ENCODE data around the gene SLC24A4.

The SLC24A4 gene

DNA sequence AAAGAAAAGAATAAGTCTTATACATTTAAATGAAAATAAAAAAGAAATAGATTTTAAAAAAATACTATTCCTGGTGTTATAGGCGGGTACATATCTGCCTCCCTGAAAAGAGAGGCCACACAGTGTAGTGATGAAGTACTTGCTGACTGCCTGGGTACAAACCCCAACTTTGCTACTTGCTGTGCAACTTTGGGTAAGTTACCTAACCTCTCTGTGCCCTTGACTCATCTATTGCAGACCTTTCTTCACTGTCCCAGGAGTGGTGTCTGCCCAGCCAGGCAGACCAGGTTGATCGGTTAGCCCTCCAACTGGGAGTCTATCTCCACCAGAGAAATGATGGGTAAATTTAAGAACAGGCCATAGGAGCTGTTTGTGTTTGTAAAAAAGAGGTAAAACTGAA, 82.0 kb downstream of the SLC24A4 start:
- DNase-seq, result no peak

DNA sequence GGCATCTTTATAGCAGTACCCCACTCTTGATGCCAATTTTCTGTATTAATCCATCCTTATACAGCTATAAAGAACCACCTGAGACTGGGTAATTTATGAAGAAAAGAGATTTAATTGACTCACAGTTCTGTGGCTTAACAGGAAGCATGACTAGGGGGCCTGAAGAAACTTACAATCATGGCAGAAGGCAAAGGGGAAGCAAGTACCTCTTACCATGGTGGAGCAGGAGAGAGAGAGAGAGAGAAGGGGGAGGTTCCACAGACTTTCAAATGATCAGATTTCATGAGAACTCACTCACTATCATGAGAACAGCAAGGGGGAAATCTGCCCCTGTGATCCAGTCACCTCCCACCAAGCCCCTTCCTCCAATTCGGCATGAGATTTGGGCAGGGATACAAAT, 84.4 kb downstream of the SLC24A4 start:
- DNase-seq, result no peak

DNA sequence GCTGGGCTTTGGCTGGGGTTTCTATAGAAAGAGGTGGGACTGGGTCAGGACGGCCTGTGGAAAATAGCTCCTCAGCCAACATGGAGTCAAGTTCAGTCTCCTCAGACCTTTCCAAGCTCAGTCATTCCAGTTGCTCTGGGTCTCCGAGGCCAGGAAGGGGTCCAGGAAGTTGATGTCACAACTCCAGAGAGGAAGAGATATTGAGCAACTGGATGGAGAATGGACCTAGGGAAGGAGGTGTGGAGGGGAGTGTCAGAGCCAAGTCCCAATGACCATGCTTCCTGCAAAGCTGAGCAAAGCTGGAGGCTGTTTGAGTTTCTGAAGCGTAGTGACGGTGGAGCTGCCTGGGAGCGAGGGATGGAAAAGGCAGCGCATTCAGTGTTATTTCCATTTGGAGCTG, 86.1 kb downstream of the SLC24A4 start:
- DNase-seq, result no peak

DNA sequence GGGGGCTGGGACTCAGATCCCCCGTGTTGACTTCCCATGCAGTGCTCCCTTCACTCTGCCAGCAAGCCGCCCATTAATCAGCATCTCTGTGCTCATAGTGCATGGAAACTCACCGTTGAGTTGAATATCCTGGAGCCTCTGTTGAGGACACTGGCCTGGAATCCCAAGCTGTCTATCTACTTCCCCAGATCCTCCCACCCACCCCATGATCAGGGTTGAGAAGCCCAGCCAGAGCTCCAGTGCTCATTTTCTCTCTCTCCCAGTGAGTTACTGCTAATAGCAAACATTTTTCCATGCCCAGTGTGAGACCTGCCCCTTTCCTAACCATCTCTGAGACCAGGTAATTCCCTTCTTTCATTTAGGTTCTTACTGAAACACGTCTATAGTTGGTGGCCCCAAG, 88.2 kb downstream of the SLC24A4 start:
- no peak for DNase-seq

DNA sequence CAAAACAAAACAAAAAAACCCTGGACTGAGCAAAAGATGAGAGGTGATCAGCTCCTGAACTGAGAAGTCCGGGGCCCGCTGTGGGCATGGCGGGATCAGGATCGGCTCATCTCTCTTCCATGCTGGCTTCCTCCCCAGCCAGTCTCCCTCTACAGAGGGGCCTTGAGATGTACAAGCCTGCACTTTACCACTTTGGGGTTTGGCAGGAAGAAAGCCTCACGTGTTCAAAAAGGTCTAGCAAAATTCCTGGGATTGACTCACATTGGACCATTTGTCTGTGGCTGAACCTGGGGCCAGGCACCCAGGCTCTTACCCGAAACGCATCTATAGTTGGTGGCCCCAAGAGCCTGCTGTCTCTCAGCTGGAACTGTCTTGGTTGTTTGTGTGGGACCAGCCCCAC, 89.0 kb downstream of the SLC24A4 start:
- no peak for DNase-seq

DNA sequence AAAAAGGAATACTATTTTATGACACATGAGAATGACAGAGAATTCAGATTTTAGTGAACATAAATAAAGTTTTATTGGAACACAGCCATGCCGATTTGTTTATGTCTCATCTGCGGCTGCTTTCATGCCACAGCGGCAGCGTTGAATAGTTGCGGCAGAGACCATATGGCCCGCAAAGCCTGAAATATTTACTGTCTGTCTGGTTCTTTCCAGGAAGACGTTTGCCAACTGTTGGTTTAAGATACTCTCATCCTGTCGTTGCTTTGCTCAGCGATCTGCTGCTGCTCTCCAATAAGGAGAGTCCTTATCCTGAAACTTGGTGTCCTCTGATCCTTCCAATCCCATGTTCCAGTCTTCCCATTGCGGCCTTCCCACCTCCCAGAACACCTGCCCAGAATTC, 89.9 kb downstream of the SLC24A4 start:
- no peak for DNase-seq

DNA sequence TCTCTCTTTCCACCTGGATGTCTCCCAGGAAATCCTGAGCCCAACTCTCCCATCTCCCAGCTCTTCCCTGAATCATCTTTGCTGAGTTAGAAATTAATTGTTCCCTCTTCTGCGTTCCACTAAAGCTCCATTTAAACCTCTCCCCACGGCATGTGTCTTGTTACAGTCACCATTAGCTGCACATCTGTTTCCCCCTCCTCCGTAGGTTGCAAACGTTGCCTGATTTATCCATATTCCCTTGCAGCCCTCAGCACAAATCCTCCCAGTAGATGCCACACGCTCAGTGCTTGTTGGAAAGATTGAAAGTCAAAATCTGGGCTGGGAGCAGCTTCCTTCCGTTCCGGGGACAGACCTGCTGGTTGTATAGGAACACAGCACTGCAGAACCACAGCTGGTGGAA, 90.4 kb downstream of the SLC24A4 start:
- no peak for DNase-seq

DNA sequence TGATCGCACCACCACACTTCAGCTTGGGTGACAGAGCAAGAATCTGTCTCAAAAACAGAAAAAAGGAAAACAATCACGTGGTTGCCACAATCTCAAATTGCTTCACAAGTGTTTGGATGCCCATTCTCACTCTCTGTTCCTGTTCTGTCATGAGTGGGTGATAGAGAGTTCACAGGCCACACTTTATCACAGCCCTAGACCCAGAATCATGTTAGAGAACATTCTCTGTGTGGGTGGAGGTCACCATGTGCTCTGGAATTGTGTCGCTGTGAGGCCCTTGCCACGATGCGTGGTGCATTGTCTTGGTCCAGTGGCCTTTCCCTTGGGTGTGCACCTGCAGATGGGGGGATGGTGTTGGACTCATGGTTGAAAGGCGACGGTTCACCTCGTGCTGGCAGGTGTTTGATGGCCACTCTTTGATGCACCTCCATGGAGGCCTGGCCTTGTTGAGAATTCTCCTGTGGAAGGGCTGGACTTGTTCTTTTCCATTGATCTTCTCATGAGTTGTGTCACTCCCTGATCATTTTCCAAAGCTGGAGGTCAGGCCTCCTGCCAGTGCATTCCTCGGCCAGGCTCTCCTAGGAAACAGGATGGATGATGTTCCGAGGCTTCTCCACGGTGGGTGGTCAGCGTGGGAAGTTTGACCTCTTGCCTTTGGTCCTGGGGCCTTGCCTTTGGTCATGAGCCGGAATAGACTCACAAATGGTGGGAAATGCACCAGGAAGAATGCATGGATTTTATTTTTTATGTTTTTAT, 91.9 kb downstream of the SLC24A4 start:
- no peak for DNase-seq

DNA sequence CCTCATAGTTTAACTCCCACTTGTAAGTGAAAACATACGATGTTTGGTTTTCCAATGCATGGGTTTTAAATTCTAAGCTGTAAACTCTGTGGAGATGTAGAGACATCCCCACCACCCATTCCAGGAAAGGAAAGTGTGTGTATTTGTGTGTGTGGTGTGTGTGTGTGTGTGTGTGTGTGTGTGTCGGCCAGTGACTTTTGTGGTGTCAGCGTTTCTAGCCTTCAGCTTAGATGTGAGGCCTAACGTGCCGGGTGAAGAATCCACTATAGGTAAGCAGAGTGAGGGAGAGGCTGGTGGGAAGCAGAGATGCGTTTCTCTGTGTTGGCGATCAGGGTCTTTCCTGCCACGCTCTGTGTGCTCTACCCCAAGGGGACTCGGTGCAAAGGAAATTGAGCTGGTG, 93.0 kb downstream of the SLC24A4 start:
- DNase-seq, result no peak

DNA sequence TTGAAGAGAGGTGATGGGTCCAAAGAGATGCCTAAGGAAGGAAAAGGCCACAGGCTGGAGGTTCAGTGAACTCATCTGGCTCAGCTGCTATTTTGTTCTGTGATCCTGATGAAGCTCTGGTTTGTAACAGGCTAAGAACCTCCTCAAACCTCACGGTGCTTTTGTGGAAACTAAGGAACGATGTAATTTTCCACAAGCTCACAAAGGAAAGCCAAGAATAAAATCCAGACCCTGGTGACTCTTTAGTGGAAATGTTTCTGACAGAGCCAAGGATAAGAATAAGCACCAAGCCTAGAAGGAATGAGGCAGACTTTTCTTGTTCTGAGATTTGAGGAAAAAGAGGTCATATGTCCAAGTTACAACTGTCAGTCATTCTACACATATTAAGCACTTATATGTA, 93.6 kb downstream of the SLC24A4 start:
- DNase-seq, result no peak

DNA sequence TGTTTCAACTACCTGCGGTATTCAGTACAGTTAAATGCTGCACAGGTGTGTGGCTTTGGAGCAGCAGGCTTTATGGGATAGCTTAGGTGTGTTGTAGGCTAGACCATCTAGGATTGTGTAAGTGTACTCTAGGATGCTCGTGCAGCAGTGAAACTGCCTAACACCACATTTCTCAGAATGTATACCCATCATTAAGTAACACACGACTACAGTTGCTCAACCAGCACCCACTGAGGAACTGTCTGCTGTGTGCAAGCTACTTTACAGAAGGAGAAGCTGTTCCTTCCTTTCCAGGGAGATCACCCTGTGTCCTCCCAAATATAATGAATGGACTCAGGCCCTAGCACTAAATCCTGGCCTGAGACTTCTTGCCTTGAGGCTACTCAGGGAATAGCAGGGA, 94.8 kb downstream of the SLC24A4 start:
- no peak for DNase-seq

DNA sequence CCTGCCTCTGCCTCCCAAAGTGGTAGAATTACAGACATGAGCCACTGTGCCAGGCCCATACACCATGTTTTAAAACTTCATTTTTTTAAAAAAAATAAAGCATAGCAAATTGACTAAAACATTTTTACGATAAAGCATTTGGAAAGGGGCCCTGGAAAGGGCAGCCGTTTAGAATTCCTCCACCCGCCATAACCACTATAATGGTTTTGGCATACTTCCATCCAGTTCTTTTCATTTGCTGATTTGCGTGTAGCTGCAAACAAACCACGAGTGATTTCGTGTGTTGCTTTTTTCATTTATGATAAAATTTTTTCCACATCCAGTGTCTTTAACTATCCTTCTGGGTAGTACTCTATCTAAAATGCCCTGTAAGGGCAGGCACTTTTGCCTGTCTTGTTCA, 98.8 kb downstream of the SLC24A4 start:
- DNase-seq, result no peak

DNA sequence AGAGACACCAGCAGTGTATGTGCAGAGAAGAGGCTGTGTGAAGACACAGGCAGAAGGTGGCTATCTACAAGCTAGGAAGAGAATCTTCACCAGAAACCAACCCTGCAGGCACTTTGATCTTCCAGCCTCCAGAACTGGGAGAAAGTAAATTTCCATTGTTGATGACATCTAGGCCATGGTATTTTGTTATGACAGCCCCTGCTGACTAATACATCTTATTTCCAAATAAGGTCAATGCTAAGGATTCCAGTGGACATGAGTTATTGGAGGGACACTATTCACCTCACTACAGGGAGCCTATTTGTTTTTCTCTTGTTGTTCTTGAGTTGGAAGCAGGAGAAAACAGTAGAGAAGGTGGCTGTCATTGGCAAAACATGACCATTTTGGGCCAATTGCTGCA, 102.1 kb downstream of the SLC24A4 start:
- no peak for DNase-seq

DNA sequence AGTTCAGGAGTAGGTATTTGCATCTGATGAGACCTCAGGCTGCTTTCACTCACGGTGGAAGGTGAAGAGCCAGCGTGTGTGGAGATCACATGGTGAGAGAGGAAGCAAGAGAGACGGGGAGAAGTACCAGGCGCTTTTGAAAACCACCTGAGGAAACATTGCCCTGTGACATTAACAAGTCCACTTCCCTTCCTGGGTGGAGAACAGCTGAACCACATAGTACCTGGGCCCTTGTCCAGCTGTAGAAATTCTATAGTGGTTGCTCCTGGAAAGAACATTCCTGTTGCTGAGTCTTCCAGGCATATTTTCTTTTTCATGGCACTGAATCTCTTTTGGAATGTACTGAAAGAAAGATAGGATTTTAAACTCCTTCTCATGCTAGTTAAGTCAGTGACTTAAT, 103.3 kb downstream of the SLC24A4 start:
- no peak for DNase-seq

DNA sequence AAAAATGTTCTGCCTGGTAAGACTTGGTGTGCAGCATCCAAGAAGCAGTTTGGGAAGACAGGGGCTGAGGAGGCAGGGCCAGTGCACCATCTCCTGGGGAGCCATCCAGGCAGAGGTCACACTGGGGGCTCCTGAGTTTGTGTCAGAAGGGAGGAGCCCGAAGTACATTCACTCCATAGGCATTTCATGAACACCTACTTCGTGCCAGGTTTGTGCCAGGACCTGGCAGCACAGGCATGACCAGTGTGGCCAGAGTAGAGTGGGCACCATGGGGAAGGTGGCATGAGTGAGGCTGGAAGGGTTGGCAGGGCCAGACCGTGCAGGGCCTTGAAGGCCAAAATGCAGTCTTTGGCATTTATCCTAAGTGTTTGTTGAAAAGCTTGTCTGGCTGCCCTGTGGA, 104.1 kb downstream of the SLC24A4 start:
- DNase-seq, result no peak

DNA sequence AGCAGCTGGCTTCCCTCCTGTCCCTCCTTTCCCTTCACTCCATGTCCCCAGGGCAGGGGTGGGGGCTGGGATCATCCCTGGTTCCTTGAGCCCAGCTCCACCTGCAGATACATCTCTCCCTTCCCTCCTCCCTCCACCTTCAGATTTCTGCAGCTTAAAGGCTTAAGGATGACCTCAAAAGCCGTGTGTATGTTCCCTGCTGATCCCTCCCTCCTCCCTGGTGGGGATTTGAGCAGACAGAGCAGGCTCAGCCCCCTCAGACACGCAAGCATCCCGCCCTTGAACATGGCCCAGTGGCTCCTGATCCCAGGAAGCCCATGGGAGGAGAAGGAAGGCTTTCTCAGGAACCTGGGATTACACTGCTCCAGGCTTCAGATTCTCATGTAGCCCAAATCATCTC, 107.7 kb downstream of the SLC24A4 start:
- DNase-seq, result no peak

DNA sequence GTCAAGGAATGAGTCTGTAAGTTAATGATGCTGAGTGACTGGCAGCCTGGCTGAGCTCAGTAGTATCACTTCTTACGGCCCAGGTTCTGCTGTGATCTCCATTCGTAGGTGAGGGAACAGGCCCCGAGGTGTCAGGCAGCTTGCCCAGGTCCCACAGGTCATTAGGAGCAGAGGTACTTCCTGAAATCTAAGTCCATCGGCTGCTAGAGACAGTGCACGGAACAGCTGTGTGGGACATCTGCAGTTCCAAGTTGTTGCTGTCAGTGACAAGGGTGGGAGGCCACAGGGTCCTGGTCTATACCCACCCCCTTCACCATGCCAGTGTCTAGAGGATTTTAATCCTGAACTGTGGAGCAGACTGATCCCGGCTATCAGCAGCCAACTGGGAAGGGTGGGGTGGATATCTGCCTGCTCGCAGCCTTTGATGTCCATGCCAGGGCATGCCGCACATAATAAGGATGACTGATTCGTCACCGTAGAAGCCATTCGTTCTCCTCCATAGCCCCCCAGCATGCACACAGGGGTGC, 108.3 kb downstream of the SLC24A4 start:
- DNase-seq, result no peak

DNA sequence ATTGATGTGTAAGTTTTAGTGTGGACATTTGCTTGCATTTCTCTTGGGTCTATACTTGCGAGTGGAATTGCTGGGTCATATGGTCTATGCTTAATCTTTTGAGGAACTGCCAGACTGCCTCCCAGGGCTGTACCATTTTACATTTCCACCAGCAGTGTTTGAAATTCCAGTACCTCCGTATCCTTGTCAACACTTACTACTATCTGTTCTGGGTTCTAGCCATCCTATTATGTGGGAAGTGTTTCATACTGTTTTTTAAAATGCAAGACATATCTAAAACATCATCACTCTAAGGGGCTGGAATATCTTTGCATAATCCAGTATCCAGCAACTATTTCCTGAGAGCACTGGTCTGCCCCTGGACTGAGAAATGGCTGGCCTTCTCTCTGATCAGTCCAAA, 110.4 kb downstream of the SLC24A4 start:
- DNase-seq, result no peak

DNA sequence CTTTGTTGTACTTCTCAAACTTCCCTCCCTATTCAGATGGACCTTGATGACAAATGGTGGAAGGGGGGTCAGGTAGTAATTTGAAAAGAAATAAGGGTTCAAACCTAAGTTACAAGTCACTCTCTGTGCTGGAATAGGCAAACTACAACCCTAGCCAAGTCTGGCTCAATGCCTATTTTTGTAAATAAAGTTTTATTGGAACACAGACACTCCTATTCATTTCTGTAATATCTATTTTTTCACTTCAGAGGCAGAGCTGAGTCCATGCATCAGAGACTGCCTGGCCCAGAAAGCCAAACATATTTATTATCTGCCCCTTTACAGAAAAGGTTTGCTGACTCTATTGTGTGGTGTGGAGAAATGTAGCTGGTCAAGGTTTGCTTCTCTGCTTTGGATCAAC, 112.2 kb downstream of the SLC24A4 start:
- no peak for DNase-seq

DNA sequence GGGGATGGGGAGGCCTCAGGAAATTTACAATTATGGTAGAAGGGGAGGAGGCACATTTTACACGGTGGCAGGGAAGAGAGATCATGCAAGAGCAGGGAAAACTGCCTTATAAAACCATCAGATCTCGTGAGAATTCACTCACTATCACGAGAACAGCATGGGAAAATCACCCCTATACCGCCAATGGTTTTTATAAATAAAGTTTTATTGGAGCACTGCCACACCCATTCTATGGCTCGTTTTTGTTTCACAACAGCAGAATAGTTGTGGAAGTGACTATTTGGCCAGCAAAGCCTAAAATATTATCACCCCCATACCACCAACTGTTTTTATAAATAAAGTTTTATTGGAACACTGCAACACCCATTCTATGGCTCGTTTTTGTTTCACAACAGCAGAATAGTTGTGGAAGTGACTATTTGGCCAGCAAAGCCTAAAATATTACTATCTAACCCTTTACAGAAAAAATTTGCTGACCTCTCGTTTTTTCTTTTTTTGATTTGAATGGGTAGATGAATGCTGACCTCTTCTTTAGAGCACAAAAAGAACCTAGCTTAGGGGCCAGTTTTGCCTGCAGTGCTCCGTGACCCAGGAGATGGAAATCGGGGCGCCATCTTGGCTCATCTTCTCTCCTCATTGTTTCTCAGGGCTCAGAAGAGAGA, 113.3 kb downstream of the SLC24A4 start:
- no peak for DNase-seq

DNA sequence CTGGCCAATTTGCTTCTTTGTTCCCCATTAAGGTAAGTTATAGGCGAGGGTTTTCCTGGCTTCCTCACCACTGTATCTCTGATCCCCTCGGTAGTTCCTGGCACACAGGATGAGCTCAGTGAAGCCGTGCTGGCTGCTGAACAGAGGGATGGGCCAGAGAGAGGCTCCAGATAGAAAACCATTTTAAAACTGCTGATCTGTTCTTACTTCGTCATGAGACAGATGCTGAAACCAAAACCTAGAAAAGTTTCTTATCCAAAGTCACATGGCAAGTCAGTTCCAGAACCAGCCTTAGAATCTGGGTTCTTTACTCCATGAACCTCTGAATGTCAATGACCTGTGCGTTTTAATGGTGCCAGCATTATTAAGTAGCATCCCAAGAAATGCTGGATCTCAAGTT, 114.3 kb downstream of the SLC24A4 start:
- no peak for DNase-seq

DNA sequence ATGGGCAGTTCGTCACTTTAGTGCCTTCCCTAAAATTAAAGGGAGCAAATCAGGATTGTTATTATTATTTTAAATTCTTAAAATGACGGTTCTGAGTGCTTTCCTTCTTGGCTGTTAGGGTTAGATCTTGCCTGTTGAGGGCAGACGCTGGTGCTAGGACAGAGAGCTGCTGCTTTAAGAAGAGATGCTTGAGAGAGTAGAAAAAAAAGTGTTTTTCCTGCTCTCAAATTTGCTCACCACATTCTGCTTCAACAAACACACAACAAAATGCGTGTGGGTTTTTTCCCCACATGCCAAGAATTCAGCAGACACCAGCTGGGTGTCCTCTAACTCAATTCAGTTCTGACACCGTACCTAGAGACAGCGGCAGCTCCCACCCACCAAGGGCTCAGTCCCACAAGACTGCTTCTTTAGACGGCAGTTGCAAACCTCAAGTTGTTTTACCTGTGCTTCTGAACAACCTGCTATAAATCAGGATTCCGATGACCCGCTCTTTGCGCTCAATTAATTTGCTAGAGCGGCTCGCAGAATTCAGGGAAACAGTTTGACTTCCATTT, 114.8 kb downstream of the SLC24A4 start:
- no peak for DNase-seq

DNA sequence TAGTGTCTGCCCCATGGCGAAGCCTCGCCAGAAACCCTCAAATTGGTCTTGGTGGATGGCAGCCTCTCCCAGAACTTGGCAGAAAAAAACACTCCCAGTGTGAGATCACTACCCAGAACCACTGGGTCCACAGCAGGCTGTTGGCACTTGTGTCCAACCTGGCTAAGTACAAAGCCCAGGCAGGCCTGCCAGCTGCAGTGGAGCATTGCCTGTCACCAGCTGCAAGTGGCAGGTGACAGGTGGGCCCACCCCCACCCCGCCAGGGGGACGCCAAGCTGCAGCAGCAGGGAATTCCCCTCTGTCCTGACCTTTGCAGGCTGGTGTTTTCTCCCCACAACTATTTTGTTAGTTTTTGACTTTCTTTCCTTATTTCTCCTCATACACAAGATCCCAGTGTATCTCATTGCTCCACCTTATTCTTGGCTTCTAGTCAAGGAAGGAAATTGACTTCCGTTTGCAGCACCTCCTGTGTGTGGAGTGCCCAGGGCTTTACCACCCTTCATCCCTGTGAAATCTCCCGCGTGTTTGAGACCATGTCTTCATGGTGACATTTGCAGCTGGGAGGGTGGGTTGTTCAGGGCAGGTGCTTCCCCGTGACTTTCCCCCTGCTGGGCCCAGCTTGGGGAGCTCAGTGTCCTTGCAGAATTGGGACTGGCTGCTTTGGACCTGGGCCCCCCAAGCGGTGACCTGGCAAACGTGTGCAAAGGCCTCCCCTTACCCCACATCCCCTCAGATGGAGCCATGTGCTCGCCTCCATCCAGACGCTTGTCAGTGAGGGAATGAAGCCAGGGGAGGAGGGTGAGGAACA, 116.8 kb downstream of the SLC24A4 start:
- DNase-seq, result no peak
